Parathyroid adenoma (tissue), 2 donors: ENCODE measurements around the gene PRDM16.

Source experiments
- H2AFZ ChIP-seq: fragments of 300-600 bp; sonication (generic); one replicate; pipeline ENCODE4 v1.7.0; 2017; ENCODE audit warnings: antibody characterized with exemption, mild to moderate bottlenecking
- H3K27ac ChIP-seq: fragments of 300-600 bp; sonication (generic); one replicate; pipeline ENCODE4 v1.7.0; 2017
- H3K27me3 ChIP-seq: fragments of 300-600 bp; sonication (generic); one replicate; pipeline ENCODE4 v1.7.0; 2017; ENCODE audit warnings: low read length; ENCODE audit not compliant: control insufficient read depth, insufficient read depth
- H3K36me3 ChIP-seq: fragments of 300-600 bp; sonication (generic); one replicate; pipeline ENCODE4 v1.7.0; 2017; ENCODE audit warnings: low read length; ENCODE audit not compliant: control insufficient read depth, insufficient read depth
- H3K4me1 ChIP-seq: fragments of 300-600 bp; sonication (generic); one replicate; pipeline ENCODE4 v1.7.0; 2017; ENCODE audit warnings: control low read depth
- H3K4me2 ChIP-seq: fragments of 300-600 bp; sonication (generic); one replicate; pipeline ENCODE4 v1.7.0; 2017; ENCODE audit warnings: low read length
- H3K4me3 ChIP-seq: fragments of 300-600 bp; sonication (generic); one replicate; pipeline ENCODE4 v1.7.0; 2017; ENCODE audit warnings: low read depth, low read length
- H3K79me2 ChIP-seq: fragments of 300-600 bp; sonication (generic); one replicate; pipeline ENCODE4 v1.7.0; 2017; ENCODE audit warnings: control low read depth
- H3K9ac ChIP-seq: fragments of 300-600 bp; sonication (generic); one replicate; pipeline ENCODE4 v1.7.0; 2017; ENCODE audit warnings: mild to moderate bottlenecking
- H3K9me3 ChIP-seq: fragments of 300-600 bp; sonication (generic); one replicate; pipeline ENCODE4 v1.7.0; 2017; ENCODE audit warnings: low read length; ENCODE audit not compliant: control insufficient read depth
- CTCF ChIP-seq: fragments of 300-600 bp; sonication (generic); IDR thresholded peaks from one replicate; pipeline ENCODE4 v1.7.0; 2017; ENCODE audit warnings: antibody characterized with exemption, mild to moderate bottlenecking
- donor health status: primary hyperparathyroidism.

Gene PRDM16

GRCh38 chr1:3342960-3343359 is 274.0 kb downstream of the PRDM16 start:
- TF ChIP-seq CTCF, result no peak
- Histone ChIP-seq H3K79me2 (no peaks in the 10 kb centered on the region), H3K9me3 (no peaks in the 10 kb centered on the region), H2AFZ (no peak overlapping the region), H3K4me3 (no peak overlapping the region), H3K9ac (no peak overlapping the region), H3K27me3 (no peaks in the 10 kb centered on the region), H3K4me1 (no peaks in the 10 kb centered on the region), H3K27ac (no peak overlapping the region), H3K36me3 (no peaks in the 10 kb centered on the region), H3K4me2 (no peak overlapping the region)

- TF ChIP-seq CTCF, result no peak
- H3K4me2 ChIP-seq, result no peak overlapping the region
- H3K27ac ChIP-seq, result no peak overlapping the region
- no peaks in the 10 kb centered on the region for H3K27me3 ChIP-seq
- no peak overlapping the region for H3K9ac ChIP-seq
- no peak overlapping the region for H2AFZ ChIP-seq
- no peaks in the 10 kb centered on the region for H3K9me3 ChIP-seq
- no peak overlapping the region for H3K4me3 ChIP-seq
- H3K36me3 ChIP-seq, result no peaks in the 10 kb centered on the region
- no peaks in the 10 kb centered on the region for H3K79me2 ChIP-seq
- H3K4me1 ChIP-seq, result no peaks in the 10 kb centered on the region
Observed at GRCh38 chr1:3344395-3344794, 275.4 kb downstream of the PRDM16 start.

GRCh38 chr1:3345792-3346191 is 276.8 kb downstream of the PRDM16 start:
- H3K27me3 ChIP-seq, result no peaks in the 10 kb centered on the region
- H3K79me2 ChIP-seq, result no peaks in the 10 kb centered on the region
- no peak for TF ChIP-seq CTCF
- no peaks in the 10 kb centered on the region for H3K36me3 ChIP-seq
- H3K27ac ChIP-seq, result no peak overlapping the region
- H3K4me1 ChIP-seq, result no peaks in the 10 kb centered on the region
- no peaks in the 10 kb centered on the region for H3K9me3 ChIP-seq
- H3K4me3 ChIP-seq, result no peak overlapping the region
- H3K4me2 ChIP-seq, result no peak overlapping the region
- no peak overlapping the region for H2AFZ ChIP-seq
- no peak overlapping the region for H3K9ac ChIP-seq

- Histone ChIP-seq H2AFZ (no peak overlapping the region), H3K4me2 (no peak overlapping the region), H3K4me1 (no peaks in the 10 kb centered on the region), H3K4me3 (no peak overlapping the region), H3K9ac (no peak overlapping the region), H3K27me3 (no peaks in the 10 kb centered on the region), H3K9me3 (no peaks in the 10 kb centered on the region), H3K36me3 (no peaks in the 10 kb centered on the region), H3K79me2 (no peaks in the 10 kb centered on the region), H3K27ac (no peak overlapping the region)
- TF ChIP-seq CTCF, result no peak
Observed at GRCh38 chr1:3346478-3346877, 277.5 kb downstream of the PRDM16 start.

GRCh38 chr1:3347257-3348020 is 278.4 kb downstream of the PRDM16 start:
- no peaks in the 10 kb centered on the region for H3K79me2 ChIP-seq
- no peak overlapping the region for H3K27ac ChIP-seq
- H3K27me3 ChIP-seq, result no peaks in the 10 kb centered on the region
- H3K4me2 ChIP-seq, result no peak overlapping the region
- no peaks in the 10 kb centered on the region for H3K4me1 ChIP-seq
- no peak overlapping the region for H3K4me3 ChIP-seq
- TF ChIP-seq CTCF, result no peak
- H3K36me3 ChIP-seq, result no peaks in the 10 kb centered on the region
- H3K9me3 ChIP-seq, result no peaks in the 10 kb centered on the region
- H3K9ac ChIP-seq, result no peak overlapping the region
- no peak overlapping the region for H2AFZ ChIP-seq
